Ishikawa (cell line): ENCODE data around the gene IFI27L1.

Experiments
- CEBPB ChIP-seq: IDR thresholded peaks from 2 replicates; pipeline ENCODE4 v1.6.1; 2012
- CREB1 ChIP-seq: IDR thresholded peaks from 2 replicates; pipeline ENCODE4 v1.6.1; 2012; ENCODE audit warnings: low read depth
- EGR1 ChIP-seq: IDR thresholded peaks from 2 replicates; pipeline ENCODE4 v1.6.1; 2012
- EP300 ChIP-seq: IDR thresholded peaks from 2 replicates; pipeline ENCODE4 v1.6.1; 2012; ENCODE audit warnings: borderline replicate concordance
- FOXM1 ChIP-seq: IDR thresholded peaks from 2 replicates; pipeline ENCODE4 v1.6.1; 2012; ENCODE audit warnings: low read depth, borderline replicate concordance
- NFIC ChIP-seq: IDR thresholded peaks from 2 replicates; pipeline ENCODE4 v1.6.1; 2012
- RAD21 ChIP-seq: IDR thresholded peaks from 2 replicates; pipeline ENCODE4 v1.6.1; 2012; ENCODE audit warnings: low read depth
- TAF1 ChIP-seq: IDR thresholded peaks from 2 replicates; pipeline ENCODE4 v1.6.1; 2012; ENCODE audit warnings: low read depth, mild to moderate bottlenecking
- TCF12 ChIP-seq: IDR thresholded peaks from 2 replicates; pipeline ENCODE4 v1.6.1; 2012; ENCODE audit warnings: low read depth
- TEAD4 ChIP-seq: IDR thresholded peaks from 2 replicates; pipeline ENCODE4 v1.6.1; 2012
- YY1 ChIP-seq: IDR thresholded peaks from 2 replicates; pipeline ENCODE4 v1.6.1; 2012; ENCODE audit warnings: low read depth
- ZBTB7A ChIP-seq: IDR thresholded peaks from 2 replicates; pipeline ENCODE4 v1.6.1; 2012; ENCODE audit warnings: low read depth
- TF ChIP-seq, protein P1 (sequence below): IDR thresholded peaks from 2 replicates; pipeline ENCODE4 v1.6.1; 2012; ENCODE audit warnings: low read depth, mild to moderate bottlenecking

The IFI27L1 gene

DNA sequence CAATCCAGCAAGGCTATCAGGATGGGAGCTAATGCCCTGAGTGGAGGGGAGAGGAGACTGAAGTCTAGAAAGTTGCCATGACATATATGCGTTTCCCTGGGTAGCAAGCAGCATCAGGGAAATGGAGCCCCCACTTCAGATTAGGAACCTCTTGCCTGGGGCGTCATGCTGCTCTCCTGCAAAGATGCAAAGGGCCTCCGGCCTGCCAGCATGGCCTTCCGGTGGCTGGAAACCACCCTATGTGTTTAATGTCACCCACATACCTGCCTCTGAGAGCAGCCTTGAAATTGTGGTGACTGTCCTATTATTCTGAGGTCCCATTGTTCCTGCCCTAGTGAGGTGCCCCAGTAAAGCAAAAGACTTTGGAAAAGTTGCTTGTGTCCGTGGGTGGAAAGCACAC, 58.3 kb downstream of the IFI27L1 start:
- TF ChIP-seq, protein P1, sequence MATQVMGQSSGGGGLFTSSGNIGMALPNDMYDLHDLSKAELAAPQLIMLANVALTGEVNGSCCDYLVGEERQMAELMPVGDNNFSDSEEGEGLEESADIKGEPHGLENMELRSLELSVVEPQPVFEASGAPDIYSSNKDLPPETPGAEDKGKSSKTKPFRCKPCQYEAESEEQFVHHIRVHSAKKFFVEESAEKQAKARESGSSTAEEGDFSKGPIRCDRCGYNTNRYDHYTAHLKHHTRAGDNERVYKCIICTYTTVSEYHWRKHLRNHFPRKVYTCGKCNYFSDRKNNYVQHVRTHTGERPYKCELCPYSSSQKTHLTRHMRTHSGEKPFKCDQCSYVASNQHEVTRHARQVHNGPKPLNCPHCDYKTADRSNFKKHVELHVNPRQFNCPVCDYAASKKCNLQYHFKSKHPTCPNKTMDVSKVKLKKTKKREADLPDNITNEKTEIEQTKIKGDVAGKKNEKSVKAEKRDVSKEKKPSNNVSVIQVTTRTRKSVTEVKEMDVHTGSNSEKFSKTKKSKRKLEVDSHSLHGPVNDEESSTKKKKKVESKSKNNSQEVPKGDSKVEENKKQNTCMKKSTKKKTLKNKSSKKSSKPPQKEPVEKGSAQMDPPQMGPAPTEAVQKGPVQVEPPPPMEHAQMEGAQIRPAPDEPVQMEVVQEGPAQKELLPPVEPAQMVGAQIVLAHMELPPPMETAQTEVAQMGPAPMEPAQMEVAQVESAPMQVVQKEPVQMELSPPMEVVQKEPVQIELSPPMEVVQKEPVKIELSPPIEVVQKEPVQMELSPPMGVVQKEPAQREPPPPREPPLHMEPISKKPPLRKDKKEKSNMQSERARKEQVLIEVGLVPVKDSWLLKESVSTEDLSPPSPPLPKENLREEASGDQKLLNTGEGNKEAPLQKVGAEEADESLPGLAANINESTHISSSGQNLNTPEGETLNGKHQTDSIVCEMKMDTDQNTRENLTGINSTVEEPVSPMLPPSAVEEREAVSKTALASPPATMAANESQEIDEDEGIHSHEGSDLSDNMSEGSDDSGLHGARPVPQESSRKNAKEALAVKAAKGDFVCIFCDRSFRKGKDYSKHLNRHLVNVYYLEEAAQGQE = no peak
- TF ChIP-seq TAF1 = no peak
- TF ChIP-seq ZBTB7A = no peak
- no peak for TF ChIP-seq RAD21

DNA sequence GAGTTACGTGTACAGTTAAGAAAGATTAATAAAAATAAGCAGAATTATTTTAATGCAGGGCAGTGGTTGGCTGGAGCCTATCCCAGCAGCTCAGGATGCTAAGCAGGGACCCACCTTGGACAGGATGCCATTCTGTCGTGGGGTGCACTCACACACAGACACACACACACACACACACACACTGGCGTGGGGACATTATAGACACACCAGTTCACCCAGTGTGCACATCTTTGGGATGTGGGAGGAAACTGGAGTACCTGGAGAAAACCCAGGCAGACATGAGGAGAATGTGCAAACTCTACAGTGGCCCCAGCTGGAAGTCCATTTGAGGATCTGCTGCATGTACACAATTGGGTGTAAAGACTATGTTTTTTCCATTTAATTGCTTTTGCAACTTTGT, 61.1 kb downstream of the IFI27L1 start:
- TF ChIP-seq TCF12 = no peak
- no peak for TF ChIP-seq NFIC
- TF ChIP-seq TAF1 = no peak
- TF ChIP-seq EGR1 = no peak
- TF ChIP-seq TEAD4 = no peak
- no peak for TF ChIP-seq RAD21
- no peak for TF ChIP-seq FOXM1
- TF ChIP-seq, protein P1 = no peak
- TF ChIP-seq CREB1 = no peak
- no peak for TF ChIP-seq CEBPB

DNA sequence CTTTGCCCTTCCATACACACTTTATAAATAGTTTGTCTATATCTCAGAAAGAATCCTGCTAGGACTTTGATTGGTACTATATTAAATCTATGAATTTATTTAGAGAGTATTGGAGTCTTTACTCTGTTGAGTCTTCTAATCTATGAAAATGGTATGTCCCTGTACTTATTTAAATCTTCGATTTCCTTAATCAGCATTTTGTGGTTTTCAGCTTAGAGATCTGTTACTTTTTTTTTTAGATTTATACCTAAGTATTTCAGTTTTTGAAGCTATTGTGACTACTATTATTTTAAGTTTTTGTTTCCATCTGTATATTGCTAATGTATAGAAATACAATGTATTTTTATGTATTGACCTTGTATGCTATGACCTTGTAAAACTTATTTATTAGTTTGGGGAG, 61.7 kb downstream of the IFI27L1 start:
- no peak for TF ChIP-seq RAD21
- no peak for TF ChIP-seq TAF1
- no peak for TF ChIP-seq CEBPB
- TF ChIP-seq, protein P1 = no peak
- TF ChIP-seq TEAD4 = no peak
- no peak for TF ChIP-seq YY1
- TF ChIP-seq FOXM1 = no peak
- no peak for TF ChIP-seq NFIC
- no peak for TF ChIP-seq EGR1
- no peak for TF ChIP-seq TCF12
- no peak for TF ChIP-seq ZBTB7A
- TF ChIP-seq EP300 = no peak

GRCh38 chr14:94143239-94143638, 62.1 kb downstream of the IFI27L1 start:
- TF ChIP-seq TCF12 (no peak), CREB1 (no peak), RAD21 (peak; percentile 39; the same call in 1 of the 2 replicates), CEBPB (no peak)

GRCh38 chr14:94143711-94144110, 62.6 kb downstream of the IFI27L1 start:
- TF ChIP-seq RAD21 (no peak), ZBTB7A (no peak), CREB1 (no peak), TEAD4 (no peak), FOXM1 (no peak), EP300 (no peak), EGR1 (no peak), CEBPB (no peak), NFIC (no peak), TAF1 (no peak), TCF12 (no peak)
- TF ChIP-seq, protein P1 = no peak
